Fibroblast of the aortic adventitia (primary cell): ENCODE data around the gene C2orf76. TPM values are rescaled to one million over a fixed set of nuclear protein-coding genes. Genes with fewer than 3 reads are reported as not detected.

Experiments used
- DNase-seq: peaks from one replicate; pipeline ENCODE4 v3.0.0-alpha.2; 2010; ENCODE audit warnings: low read depth
- H3K4me3 ChIP-seq: 2 replicates; pipeline ENCODE4 v1.5.1; 2011; ENCODE audit warnings: low read depth, mild to moderate bottlenecking, control low read depth, low read length, moderate library complexity
- CTCF ChIP-seq: IDR thresholded peaks from 2 replicates; pipeline ENCODE4 v1.5.1; 2011; ENCODE audit warnings: mild to moderate bottlenecking, low read length, control low read depth, inconsistent platforms; ENCODE audit not compliant: insufficient read depth
- total RNA-seq: library from RNA; depleted of rRNA; stranded (reverse); fragments of >200 nt; gene quantifications from 2 replicates; pipeline ENCODE4 v1.2.3, GENCODE V29; 2012; ENCODE audit warnings: low replicate concordance

Gene C2orf76
- total RNA-seq, 1 donor, result 21.4 TPM

GRCh38 chr2:119326938-119327337 is 39.7 kb downstream of the C2orf76 start:
- no peak for TF ChIP-seq CTCF
- no peak for DNase-seq
- no peak overlapping the region for H3K4me3 ChIP-seq

GRCh38 chr2:119324685-119325270 is 41.9 kb downstream of the C2orf76 start:
- DNase-seq, result no peak
- no peak for TF ChIP-seq CTCF
- H3K4me3 ChIP-seq, result no peak overlapping the region

- TF ChIP-seq CTCF, result no peak
These were observed 43.2 kb downstream of the C2orf76 start for GRCh38 chr2:119323459-119323858.

GRCh38 chr2:119319593-119319992 is 47.0 kb downstream of the C2orf76 start:
- TF ChIP-seq CTCF, result no peak

More at GRCh38 chr2:119323459-119323858, 43.2 kb downstream of the C2orf76 start:
- DNase-seq, result no peak
- no peak overlapping the region for H3K4me3 ChIP-seq

GRCh38 chr2:119317554-119317953 is 49.1 kb downstream of the C2orf76 start:
- H3K4me3 ChIP-seq, result no peak overlapping the region
- no peak for DNase-seq
- TF ChIP-seq CTCF, result no peak

More at GRCh38 chr2:119319593-119319992, 47.0 kb downstream of the C2orf76 start:
- H3K4me3 ChIP-seq, result no peak overlapping the region
- no peak for DNase-seq

- TF ChIP-seq CTCF, result no peak
- H3K4me3 ChIP-seq, result no peak overlapping the region
- no peak for DNase-seq
These were observed 50.6 kb downstream of the C2orf76 start for GRCh38 chr2:119316066-119316465.

- peak; percentile 9 for DNase-seq
- TF ChIP-seq CTCF, result no peak
- H3K4me3 ChIP-seq, result no peak overlapping the region
These were observed 51.3 kb downstream of the C2orf76 start for GRCh38 chr2:119315241-119315925.
